IPS DF 4.7 (cell line): ENCODE results near the gene SLC22A13.
"Not testable (repeated sequence)": the region's sequence is repeated elsewhere in the genome, so short reads cannot be mapped to it uniquely, and the experiment has no call there.

ENCODE experiments used
- DNase-seq: peaks from one replicate; pipeline ENCODE4 v3.0.0-alpha.2; 2013; ENCODE audit warnings: low spot score; ENCODE audit errors: extremely low read depth

The SLC22A13 gene, protein sequence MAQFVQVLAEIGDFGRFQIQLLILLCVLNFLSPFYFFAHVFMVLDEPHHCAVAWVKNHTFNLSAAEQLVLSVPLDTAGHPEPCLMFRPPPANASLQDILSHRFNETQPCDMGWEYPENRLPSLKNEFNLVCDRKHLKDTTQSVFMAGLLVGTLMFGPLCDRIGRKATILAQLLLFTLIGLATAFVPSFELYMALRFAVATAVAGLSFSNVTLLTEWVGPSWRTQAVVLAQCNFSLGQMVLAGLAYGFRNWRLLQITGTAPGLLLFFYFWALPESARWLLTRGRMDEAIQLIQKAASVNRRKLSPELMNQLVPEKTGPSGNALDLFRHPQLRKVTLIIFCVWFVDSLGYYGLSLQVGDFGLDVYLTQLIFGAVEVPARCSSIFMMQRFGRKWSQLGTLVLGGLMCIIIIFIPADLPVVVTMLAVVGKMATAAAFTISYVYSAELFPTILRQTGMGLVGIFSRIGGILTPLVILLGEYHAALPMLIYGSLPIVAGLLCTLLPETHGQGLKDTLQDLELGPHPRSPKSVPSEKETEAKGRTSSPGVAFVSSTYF

DNA sequence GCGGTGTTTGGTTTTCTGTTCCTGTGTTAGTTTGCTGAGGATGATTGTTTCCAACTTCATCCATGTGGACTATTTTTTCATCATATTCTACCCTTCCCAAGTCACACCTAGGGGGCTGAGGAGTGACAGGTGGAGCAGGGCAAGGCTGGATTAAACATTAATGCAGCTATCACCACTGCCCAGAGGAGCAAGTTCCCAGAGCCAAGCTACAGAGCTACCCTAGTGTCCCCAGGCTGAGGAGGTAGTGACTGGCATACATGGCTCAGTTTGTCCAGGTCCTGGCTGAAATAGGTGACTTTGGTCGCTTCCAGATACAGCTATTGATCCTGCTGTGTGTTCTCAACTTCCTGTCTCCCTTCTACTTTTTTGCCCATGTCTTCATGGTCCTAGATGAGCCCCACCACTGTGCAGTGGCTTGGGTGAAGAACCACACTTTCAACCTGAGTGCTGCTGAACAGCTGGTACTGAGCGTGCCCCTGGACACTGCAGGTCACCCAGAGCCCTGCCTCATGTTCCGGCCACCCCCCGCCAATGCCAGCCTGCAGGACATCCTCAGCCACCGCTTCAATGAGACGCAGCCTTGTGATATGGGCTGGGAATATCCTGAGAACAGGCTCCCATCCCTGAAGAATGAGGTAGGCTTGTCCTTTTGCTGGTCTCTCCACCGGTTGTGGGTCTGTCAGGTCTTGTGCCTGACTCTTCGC is at the start of gene SLC22A13:
SLC22A13 (plus strand) TSS at position 209 of the 704 bp plus-strand sequence; CDS start at position 258, 49 bp downstream.
- no peak for DNase-seq

DNA sequence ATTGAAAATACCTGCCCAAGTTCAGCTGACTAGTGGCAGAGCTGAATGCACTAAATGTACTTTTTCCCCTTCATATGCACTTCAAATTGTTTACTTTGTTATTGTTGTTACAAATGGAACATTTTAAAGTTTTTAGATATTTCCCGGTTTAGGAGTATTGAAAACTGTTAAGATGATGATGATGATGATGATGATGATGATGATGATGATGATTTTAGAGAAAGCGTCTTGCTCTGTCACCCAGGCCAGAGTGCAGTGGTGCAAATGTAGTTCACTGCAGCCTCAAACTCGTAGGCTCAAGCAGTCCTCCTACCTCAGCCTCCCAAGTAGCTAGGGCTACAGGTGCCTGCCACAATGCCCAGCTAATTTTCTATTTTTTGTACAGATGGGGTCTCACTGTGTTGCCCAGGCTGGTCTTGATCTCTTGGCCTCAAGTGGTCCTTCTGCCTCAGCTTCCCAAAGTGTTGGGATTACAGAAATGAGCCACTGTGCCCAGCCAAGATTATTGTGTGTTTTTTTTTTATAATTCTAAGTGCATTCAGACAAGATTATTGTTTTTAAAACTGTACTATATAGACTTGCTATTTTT is 45.9 kb upstream of the SLC22A13 start:
- DNase-seq: no peak

DNA sequence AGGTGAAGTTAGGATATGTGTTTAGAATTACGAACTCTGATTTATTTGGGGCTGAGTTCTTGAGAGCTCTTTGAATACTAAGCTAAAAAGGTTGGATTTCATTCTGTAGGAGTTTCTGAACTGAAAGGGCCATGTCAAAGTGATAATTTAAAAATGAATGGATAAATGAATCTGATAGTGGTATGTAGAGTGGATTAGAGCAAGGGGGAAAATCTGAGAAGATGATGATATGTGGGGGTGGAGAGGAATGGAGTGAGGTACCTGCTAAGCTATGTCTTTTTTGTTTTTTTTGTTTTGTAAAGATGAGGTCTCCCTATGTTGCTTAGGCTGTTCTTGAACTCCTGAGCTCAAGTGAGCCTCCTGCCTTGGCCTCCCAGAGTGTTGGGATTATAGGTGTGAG is 44.6 kb upstream of the SLC22A13 start:
- no peak for DNase-seq

DNA sequence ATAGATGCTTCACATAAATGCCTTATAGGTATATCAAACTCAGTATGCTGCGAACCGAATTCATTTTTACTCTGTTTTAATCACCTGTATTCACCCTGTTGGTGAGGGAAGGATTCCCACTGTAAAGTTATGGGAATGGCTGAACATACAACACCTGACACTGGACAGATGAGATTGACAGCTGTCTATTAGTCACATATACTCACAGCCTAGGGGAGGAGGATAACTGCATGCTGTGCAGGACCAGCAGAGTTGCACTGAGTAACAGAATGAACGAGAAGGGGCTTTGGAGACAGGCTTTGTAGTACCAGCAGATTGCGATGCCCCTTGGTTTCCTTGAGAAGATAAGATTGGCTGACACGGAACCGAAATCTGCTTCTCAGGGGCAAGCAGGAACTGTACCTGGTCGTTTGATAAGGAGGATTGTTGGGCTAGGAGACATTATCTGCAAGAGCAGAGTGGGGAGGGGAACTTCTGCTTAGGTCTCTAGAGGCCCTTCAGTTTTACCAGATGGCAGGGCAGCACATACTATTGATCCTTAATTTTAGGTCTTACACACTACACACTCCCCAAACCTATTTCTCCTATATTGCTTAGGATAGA is 43.5 kb upstream of the SLC22A13 start:
- no peak for DNase-seq

DNA sequence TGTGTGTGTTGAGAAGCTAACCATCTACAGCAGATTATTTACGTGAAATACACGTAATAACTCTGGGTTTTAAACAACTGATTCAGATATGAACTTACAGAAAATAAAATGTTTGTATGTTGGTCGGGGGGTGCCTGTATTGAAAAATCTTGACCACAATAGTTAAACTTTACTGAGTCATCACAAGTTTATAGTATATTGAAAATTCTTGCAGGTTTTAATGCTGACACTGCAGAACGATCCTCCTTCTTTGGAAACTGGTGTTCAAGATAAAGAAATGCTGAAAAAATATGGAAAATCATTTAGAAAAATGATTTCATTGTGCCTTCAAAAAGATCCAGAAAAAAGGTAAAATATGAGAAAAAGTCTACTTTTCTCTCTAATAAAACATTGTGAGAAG is 41.3 kb upstream of the SLC22A13 start:
- no peak for DNase-seq

DNA sequence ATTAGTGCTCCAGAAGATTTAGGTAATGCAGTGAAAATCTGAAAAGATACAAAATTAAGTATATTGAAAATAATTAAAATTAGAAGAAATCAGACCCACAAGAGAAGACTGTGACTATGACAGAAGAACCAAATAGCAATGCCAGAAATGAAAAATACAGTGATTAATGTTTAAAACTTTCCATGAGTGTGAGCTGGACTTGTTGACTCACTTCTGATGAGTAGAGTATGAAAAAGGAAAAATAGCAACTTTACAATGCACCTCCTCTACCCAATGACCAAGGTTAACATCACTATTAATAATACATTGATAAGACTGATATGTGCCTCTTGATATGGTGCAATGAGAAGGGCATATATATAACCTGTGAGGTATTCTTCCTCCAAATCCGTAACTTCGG is 39.3 kb upstream of the SLC22A13 start:
- no peak for DNase-seq

DNA sequence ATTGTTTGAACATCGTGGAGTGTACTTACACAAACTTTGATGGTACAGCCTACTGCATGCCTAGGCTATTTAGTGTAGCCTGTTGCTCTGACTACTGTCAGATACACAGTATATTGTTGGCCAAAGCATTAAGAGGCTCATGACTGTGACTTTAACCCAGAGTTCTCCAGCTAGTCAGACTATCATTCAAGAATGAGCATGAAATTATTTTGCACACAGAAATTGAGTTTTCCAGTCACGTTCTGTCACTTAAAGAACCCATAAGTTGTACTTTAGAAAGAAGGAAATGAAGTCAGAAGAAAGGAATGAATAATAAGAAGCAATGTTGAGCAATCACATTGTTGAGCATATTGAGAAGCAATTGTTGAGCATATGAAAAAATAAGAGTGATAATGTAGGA is 37.6 kb upstream of the SLC22A13 start:
- DNase-seq: no peak

DNA sequence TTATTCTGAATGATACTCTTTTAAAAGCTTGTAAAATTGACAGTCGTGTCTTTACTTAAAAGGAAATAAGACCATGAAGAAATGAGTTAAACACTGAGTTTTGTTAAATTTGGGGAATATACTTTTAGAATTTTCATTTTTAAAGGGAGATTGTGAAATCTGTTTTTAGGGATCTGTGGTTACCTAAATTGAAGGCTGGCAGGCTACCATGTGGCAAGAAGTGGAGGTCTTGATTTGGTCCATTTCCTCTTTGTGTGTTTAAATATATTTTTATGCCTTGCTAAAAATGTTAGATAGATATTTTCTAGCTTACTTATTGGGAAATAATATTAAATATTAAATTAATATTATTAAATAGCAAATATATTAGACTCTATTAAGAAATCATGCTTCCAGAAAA is 36.6 kb upstream of the SLC22A13 start:
- DNase-seq: no peak

DNA sequence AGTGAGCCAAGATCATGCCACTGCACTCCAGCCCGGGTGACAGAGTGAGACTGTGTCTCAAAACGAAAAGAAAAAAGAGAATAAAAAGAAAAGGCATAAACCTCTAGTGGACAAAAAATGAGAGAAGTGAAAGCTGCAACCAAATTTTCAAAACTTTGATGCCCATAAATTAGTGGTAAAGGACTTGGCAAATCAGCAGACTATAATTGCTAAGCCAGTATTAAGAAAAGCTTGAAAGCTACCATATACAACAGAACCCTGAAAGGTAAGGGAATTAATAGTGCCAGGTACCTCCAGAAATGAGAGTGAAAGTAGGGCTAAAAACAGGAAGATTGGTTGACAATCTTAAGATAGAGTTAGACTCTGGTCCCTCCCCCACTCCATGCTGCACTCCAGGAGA is 32.9 kb upstream of the SLC22A13 start:
- DNase-seq: no peak

DNA sequence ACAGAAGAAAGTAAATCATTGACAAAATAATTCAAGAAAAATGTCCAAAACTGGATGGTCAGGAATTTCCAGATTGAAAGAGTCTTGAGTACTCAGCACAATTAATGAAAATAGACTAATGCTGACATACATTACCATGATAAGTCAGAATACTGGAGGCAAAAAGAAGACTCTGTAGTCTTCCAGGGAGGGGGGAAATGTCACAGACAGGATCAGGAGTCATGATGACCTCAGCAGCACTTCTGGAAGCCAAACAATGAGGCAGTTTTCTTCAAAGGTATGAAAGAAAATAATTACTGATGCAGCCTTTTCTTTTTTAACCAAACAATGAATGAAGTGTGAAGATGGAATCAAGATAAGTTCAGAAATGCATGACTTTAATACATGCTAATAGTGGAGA is 30.1 kb upstream of the SLC22A13 start:
- no peak for DNase-seq

DNA sequence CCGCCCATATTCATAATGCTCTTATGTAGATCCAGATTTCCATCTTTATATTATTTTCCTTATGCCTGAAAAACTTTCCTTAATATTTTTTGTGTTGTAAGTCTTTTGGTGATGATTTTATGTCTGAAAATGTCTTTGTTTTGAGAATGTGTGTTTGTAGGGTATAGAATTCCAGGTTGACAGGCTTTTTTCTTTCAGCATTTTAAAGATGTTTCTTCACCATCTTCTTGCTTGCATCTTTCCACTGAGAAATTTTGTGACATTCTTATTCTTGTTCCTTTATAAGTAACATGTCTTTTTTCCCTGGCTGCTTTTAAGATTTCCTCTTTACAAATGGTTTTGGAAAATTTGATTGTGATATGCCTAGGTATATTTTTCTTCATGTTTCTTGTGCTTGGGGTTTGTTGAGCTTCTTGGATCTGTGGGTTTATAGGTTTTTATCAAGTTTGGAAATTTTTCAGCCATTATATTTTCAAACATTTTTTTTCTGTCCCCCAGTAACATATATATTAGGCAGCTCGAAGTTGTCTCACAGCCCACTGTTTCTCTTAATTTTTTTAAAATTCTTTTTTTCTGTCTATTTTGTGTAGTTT is 27.1 kb upstream of the SLC22A13 start:
- DNase-seq: no peak

DNA sequence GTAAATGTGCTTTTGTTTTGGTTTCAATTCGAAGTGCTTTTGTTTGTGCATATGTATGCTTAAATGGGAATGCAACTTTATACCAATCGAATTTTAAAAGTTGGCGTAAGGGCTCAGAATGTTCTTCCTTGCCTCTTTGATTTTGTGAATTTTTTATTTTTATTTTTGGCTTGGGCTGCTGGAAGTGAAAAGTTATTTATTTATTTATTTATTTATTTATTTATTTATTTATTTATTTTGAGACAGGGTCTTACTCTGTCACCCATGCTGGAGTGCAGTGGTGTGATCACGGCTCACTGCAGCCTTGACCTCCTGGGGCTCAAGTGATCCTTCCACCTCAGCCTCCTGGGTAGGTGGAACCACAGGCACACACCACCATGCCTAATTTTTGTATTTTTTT is 22.8 kb upstream of the SLC22A13 start:
- DNase-seq: not testable (repeated sequence)

DNA sequence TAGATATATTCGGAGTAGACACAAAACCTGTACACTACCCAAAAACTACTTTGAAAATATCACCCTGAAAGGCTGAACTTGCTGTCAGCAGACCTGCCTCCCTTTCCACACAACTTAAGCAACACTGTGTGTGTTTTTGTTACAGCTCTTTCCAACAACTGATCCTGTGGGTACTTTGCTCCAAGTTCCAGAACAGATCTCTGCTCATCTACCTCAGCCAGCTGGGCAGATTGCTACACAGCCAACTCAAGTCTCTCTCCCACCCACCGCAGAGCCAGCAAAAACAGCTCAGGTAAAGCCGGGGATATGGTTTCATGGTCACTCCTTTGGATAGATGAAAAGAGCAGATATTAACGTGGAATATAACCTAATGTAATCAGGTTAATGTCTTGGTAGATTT is 19.7 kb upstream of the SLC22A13 start:
- DNase-seq: no peak

DNA sequence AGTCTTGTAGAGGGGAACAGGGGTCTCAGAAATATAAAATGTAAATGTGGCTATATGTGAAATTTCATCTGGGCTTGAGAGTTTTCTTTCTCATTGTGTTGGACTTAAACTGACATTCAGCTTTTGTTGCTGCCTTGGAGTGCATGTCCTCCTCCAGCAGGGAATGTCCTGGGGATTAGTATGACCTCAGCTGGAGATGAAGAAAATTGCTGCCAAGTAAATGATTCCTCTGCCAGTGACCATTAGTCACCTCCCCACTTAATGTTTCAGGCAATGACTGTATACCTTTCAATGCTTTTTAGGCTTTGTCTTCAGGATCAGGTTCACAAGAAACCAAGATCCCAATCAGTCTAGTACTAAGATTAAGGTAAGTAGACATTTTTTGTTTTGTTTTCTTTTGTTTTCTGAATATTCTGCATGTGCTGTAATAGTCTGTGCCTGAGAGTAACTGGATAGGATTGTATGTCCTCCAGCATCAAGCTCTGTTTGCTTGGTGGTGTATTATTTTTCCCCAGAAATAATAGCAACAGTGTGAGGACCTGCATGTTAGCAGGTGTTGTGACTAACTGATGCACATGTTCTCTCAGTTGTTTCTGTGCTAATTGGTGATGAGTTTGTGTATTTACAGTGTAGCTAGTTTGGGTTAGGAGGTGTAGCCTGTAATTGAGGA is 18.1 kb upstream of the SLC22A13 start:
- DNase-seq: no peak

DNA sequence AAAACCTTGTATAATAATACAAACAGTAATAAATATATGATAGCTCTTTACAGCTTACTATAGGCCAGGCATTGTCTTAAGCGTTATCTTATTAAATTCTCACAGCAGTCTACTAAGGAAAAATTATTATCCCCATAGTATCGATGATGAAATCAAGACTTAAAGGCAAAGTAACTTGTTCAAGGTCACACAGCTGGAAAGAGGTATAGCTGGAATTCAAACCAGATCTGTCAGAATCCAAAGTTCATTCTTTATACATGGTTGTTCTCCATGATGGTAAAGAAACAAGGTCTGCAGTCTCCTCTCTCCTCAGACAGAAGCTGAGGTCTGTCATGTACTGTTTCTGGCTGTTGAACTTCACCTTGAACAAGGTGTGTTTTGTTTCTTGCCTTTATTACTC is 15.4 kb upstream of the SLC22A13 start:
- no peak for DNase-seq

DNA sequence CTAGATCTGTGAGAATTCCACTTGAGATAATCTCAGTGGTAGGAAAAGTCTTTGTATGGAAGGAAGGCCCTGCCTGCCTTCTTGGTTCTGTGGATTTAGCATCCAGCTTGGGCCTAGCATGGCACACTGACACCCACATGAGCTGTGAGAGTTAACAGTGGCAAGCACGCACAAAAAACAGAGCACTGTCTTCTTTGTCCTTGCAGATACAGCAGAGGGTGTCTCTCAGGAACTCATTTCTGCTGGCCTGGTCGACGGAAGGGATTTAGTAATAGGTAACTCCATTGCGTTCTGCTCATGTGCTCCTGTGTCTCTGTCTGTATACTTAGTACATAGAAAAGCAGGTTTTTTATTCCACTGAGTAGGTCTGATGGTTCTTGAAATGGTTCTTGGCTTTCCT is 14.4 kb upstream of the SLC22A13 start:
- DNase-seq: no peak

DNA sequence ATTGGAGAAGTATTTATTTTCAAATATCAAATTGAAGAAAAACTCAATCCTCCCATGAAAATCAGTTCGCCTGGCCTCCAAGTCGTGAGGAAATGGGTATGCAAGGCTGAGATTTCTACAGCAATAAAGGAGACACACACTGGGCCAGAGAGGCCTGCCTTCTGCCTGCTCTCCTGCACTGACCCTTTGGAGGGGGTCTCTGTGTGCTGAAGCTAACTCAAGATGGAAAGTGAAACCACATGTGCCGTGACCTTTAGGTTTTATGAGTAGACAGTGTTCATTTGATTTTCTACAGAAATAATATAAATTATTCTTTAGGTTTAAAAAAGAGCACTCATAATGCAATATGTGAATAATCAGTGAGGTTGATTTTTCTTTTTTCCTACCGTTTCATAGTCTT is 11.9 kb upstream of the SLC22A13 start:
- no peak for DNase-seq

DNA sequence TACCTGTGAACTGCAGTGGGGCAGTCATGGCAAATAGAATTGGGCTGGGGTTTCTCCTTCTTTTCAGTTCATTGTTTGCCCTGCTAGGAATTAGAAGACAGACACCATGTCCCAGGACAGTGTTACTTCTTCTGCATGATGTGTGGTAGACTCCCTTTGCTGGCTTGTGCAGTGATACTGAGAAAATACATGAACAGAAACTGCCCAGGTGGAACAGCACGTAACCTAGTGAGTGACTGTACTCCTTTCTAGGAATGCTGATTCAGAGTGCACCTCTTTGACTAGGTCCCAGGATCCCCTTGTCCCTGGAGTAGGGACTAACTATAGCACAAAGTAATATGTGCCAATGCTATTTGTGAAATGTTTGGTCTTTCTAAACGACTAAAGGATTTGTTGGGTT is 10.7 kb upstream of the SLC22A13 start:
- DNase-seq: no peak

DNA sequence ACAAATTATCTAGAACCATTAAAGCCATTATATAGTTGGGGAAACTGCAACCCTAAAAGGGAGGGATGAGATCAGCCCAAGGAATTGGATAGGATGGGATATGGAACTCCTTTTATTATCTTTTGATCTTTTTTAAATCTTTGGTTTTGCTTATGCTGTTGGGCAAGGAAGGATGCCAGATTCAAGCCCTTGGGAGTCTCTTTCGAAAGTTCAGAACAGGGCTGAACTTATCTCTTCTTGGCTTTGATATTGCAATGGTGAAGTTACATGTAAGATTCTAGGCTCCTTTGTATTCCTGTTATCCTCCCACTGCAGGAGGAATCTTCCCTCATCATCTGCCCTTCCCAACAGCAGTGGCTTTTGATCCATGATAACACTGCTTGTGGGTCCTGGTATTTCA is 10.0 kb upstream of the SLC22A13 start:
- DNase-seq: no peak

DNA sequence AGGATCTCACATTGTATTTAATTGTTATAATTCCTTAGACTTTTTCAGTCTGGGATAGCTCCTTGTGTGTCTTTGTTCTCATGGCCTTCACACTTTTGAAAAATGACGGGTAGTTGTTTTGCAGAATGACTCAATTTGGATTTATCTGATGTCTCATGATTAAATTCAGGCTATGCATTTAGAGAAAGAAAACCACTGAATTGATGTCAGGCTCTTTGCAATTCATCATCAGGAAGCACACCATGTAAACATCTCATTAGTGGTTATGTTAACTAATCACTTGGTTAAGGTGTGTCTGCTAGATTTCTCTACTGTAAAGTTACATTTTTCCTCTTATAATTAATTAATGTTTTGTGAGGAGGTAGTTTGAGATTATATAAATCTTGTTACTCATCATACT is 8.0 kb upstream of the SLC22A13 start:
- no peak for DNase-seq

DNA sequence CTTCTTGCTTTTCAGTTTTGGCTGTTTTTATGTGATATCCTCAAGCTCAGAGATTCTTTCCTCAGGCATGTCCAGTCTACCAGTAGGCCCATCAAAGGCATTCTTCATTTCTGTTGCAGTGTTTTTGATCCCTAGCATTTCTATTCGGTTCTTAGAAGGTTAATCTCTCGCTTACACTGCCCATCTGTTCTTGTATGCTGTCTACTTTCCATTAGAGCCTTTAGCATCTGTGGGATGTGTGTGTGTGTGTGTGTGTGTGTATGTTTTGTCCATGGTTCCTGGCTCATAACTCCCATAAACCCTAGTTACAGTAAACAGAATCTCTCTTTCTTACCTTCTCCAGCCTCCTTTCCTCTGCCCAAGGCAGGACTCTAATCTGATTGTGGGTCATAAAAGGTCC is 5.1 kb upstream of the SLC22A13 start:
- DNase-seq: no peak
